GM19467 (cell line): ENCODE results near the gene HIGD1A.

Experiments
- ATAC-seq: cut with Tn5 transposase; IDR thresholded peaks from one replicate; pipeline ENCODE4 v1.9.1; 2021; ENCODE audit warnings: mild to moderate bottlenecking, moderate library complexity; ENCODE audit not compliant: unreplicated experiment

The HIGD1A gene

GRCh38 chr3:42739401-42740158, 64.7 kb downstream of the HIGD1A start:
- no peak for ATAC-seq

- no peak for ATAC-seq
These were observed 67.8 kb downstream of the HIGD1A start for GRCh38 chr3:42736531-42736930.

- ATAC-seq = no peak
These were observed 68.2 kb downstream of the HIGD1A start for GRCh38 chr3:42736081-42736480.

- no peak for ATAC-seq
These were observed 68.7 kb downstream of the HIGD1A start for GRCh38 chr3:42735615-42736014.

GRCh38 chr3:42735019-42735418, 69.3 kb downstream of the HIGD1A start:
- no peak for ATAC-seq

- ATAC-seq = no peak
These were observed 69.9 kb downstream of the HIGD1A start for GRCh38 chr3:42734263-42734860.

- no peak for ATAC-seq
These were observed 70.6 kb downstream of the HIGD1A start for GRCh38 chr3:42733501-42734262.
